GM21528 (cell line): ENCODE measurements around the gene AKAP7.

Experiments used
- ATAC-seq: cut with Tn5 transposase; IDR thresholded peaks from one replicate; pipeline ENCODE4 v1.9.1; 2021; ENCODE audit warnings: mild to moderate bottlenecking, moderate library complexity; ENCODE audit not compliant: unreplicated experiment, low FRiP score

The AKAP7 gene

DNA sequence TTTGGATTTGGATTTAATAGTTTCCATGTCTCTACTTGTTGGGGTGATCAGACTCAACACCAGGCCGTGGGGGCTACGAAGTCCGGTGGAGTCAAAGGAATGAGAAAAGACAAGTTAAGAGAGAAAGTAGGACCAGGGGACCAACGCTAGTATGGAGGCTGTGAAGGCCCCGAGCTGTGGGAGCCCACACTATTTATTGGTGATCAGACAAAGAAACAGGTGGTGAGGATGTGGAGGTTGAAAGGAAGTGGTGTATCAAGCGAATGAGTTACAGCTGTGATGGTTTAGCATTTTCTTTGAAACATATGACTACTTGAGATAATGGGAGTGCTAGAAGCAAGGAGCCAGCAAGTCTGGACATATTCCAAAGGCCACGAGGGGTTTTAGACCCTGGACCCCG lies 62.4 kb downstream of the AKAP7 start:
- no peak for ATAC-seq

DNA sequence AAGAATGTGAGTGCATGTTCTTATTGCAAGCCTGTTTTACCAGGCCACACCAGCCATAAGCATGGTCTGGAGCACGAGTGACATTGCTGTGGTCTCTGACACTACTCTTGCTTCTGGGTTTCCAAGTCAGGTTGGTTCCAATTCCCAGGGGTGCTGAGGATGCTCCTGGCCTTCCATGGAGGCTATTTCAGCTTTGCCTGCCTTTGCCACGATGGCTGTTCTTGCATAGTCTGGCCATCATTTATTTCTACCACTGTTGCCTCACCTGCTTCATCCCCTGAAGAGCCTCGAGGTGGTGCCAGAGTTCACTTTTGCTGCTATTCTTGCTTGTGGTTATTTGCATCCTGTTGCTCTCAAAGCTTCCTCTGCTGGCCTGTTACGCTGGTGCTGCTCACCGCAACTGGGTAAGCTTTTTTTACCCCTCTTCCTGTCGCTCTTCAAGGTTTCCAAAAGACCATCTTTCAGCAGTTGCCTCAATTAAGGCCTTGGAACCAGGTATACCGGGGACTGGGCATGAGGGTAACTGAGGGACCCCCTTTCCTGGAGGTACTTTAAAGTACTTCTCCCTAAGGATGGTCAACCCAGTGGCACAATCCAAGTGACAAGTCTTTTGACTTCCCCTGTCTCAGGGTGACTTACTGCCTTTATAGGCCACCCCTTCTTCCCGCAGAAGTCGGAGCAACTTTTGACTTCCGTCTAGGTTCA lies 64.5 kb downstream of the AKAP7 start:
- ATAC-seq: peak; percentile 100

DNA sequence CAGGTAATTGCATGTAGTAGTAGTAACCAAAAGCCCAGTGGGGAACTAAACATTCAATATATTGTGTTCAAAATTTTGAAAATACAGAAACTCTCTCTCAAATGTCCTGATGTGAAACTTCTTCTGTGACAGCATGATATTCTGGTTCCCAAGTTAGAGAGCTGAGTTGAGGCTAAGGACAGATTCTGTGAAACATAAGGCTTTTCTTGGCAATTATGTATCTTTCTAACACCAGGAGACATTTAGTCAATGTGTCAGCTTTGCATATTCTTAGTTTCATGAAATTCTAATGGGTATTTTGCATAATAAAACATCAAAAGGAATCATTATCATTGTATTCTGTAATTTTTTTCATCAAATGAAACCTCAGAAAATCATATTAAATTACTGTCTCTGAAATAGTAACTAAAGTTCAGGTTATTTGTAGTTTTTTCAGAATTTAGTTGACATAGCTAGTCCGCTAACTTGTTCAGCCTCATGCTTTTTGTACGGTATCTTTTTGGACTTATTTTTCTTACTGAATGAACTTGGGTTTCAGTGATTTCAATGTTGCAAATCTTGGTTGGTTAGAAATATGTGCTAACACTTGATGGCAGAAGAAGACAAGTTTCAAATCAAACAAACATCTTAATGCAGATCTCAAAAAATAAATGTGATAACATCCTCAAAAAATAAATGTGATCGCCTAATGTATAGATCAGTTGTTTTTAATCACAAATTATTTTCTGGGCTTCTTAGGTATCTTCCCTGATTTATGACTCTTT lies 70.4 kb downstream of the AKAP7 start:
- ATAC-seq: no peak

DNA sequence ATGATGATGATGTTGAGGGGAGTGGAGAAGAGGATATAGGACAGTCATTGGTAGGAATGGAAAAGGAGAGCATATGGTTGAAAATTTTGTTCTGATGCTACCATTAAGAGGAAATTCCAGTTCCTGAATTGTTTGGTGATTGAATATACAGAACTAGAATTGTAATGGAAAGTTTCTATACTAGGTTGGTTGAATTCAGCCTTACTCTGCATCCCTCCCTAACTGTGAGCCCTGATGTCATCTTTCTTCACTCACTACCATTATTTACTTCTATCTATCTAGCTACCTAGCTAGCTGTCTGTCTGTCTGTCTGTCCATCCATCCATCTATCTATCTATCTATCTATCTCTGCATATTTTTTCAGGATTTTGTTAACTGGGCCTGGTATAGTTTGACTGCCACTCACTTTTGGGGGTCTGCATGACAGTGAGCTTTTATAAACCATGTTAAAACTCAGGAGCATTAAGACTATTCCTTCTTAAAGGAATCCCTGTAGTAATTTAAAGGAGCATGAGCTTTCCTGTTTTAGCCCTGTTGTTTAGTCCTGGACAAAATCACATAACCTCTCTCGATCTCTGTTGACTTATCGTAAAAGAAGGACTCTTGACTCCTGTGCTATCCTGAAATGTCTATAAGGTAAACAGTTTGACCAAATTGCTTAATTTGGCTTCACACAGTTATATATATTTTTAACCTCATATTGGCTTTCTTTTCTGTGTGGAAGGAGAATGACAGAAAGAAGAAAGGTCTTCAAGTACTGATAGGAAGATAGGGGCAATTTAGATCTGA lies 71.4 kb downstream of the AKAP7 start:
- ATAC-seq: no peak

DNA sequence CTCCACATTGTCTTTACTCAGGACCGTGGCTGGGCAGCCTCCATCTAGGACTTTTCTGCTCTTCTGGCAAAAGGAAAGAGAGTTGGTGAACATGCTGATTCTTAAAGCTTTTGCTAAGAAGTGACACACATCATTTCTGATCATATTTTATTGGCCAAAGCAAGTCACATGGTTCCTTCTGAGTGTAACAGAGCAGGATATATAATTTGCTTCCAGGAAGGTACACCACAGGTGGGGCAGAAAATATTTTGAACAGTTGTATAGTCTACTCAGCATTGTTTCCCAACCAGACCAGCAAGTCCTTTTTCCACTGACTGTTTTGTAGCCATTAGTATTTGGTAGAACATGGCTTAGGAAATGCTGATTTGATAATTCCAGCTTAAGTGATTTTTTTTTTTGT lies 73.5 kb downstream of the AKAP7 start:
- no peak for ATAC-seq

DNA sequence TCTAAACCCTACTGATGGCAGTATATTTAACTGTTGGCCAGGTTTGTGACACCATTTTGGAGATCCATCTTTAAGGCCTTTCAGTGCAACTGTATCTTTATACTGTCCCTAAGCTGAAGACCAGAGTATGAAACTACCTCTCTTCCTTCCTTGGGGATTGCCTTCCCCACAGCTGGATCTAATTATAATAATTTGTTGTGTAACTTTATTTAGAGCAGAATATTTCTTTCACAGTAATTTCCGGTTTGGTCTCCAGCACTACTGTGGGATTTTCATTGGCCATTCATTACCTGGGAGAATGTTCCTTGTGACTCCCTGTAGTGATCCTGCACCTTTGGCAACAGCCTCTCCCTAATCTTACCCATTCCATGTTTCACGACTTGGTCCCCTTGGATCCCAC lies 75.2 kb downstream of the AKAP7 start:
- no peak for ATAC-seq

DNA sequence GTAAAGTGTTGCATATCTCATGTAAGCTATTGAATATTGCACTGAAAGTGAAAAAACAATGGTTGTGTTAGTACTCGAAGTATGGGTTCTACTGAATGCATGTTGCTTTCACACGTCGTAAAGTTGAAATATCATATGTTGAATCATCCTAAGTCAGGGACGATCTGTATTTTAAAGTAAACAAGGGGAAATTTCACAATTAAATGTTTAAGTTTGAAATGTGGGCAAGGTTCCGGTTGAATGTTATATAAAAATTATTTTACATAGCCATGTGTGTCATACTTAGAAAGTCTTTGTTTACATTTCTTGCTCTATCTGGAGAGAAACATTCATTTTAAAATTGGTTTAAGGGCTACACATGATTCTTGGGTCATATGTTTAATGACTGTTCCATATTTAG lies 76.8 kb downstream of the AKAP7 start:
- no peak for ATAC-seq

DNA sequence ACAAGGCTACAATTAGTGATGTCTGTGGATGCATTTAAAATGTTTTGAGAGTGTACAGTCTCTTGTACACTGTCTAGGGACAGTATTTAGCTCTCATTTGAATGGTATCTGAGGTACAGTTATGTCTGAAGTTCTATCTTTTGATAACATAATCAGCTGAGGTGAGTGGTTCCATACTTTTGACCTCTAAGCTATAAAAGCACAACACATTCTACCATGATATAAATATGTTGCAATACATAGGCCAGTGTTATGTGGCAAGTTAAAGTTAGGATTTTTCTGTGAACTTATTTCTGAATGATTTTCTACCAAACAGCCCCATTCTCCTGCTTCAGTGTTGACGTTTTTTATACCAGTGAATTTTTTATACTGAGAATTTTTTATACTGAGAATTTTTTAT lies 77.6 kb downstream of the AKAP7 start:
- ATAC-seq: no peak

DNA sequence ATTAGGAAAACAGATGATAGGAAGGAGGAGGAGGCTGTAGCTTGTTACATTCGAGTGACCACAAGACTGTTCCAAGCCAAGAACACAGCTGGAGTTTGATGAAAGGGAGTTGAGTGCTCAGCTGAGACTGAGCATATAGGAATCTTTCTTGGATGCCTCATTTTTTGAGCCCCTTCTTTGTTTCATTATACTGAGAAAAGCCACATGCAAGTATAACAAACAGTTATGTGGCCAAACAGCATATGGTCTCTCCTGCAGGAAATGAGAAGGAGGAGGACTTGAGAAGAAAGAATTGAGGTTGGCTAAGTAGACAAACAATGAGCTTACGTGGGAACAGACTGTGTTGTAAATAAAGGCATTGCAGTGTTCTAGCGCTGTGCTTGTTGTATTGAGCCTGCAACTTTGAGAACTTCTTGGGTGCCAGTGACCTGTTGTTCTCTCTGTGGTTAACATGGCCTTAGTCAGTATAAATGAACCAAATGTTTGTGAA lies 78.3 kb downstream of the AKAP7 start:
- no peak for ATAC-seq

DNA sequence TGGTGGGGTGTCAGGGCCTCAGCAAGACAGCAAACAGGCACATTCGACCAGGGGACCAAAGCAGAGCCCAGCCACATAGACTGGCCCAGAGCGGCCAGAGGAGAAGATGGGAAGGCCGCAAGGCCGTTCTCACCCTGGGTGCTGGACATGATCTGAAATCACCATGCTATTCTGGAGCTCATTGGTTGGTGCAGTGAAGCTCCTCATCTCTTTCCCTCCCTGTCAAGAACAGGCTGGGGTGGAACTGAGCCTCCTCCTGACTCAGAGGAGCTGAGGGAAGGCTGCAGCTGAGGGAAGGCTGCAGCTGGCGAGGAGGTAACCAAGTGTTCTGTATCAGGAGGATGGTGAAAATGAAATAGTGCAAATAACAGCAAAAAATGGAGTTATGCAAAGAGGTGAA lies 80.0 kb downstream of the AKAP7 start:
- no peak for ATAC-seq

DNA sequence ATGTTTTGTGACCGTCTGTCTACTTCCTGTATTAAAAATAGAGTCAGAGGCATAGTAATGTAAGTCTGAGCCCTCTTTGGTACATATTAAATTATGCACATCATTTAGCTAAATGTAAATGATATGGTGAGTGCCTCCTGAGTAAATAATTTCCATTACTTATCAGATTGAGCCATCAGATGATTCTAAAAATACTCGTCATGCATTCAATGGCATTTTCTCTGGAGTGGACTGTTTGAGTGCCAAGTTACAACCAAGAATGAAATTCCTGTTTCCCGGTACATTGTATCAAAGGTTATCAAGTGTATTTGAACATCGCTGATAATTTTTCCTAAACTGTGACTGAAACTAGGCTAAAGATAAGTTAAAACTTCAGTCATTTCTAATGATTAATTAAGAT lies 81.0 kb downstream of the AKAP7 start:
- no peak for ATAC-seq

DNA sequence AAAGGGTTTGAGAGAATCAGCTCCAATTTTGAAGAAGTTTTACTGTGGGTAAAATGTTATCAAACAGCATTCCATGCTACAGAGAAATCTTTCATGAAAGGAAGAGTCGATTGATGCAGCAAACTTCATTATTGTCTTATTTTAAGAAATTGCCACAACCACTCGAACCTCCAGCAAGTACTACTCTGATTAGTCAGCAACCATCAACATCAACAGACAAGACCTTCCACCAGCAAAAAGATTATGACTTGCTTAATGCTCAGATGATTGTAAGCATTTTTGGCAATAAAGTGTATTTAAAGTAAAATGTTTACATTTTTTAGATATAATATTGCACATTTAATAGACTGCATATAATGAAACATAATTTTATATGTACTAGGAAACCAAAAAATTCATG lies 87.5 kb downstream of the AKAP7 start:
- no peak for ATAC-seq

DNA sequence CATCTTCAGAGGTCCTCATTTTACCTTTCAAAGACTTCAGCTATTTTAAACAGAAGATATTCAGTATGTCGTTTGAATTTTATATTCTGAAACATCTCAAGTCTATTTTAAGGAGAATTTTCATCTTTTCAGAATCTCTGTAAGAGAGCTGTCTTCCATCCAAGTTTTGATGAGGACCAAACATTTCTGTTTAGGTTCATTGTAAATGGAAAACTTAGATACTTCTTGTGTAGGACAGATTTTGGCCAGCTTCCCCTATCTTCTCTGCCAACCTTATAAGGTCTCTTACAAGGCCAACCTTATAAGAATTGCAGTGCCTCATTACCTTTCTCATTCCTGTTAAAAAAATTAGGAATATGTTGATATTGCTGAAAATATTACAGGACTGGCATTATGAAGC lies 88.1 kb downstream of the AKAP7 start:
- no peak for ATAC-seq

DNA sequence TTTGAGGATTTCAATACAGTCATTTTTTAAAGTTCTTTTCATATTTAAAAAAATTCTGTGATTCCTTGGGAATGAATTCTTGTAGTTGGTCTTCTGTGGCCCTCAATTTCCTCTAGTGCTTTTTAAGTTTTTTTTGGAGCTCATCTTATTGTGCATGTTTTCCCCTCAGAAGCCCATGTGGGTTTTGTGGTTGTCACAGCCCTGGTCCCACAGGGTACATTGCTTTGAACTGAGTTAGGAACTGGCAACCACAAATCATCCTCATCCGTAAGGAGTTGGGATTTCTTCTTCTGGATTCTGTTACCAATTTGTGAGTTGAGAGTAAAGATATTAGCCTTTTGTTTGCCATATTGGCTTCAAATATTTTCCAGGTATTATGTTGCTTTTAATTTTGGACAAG lies 89.9 kb downstream of the AKAP7 start:
- ATAC-seq: no peak

DNA sequence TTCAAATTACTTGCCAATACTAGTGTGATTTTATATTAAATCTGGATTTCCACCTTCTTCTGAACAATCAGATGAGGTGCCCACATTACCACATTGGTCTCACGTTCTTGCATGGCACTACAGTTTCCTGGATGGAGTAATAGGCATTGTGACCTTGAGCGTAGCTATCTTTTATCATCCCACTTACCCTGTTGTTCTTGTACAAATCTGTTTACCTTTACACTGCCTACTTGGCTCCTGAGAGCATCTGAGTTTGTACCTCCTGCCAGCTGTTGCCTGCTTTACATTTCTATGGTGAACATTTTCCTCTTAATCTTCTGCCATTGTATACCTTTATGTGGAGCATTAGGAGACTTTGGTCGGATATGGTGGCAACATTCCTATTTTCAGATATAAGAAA lies 90.7 kb downstream of the AKAP7 start:
- no peak for ATAC-seq

DNA sequence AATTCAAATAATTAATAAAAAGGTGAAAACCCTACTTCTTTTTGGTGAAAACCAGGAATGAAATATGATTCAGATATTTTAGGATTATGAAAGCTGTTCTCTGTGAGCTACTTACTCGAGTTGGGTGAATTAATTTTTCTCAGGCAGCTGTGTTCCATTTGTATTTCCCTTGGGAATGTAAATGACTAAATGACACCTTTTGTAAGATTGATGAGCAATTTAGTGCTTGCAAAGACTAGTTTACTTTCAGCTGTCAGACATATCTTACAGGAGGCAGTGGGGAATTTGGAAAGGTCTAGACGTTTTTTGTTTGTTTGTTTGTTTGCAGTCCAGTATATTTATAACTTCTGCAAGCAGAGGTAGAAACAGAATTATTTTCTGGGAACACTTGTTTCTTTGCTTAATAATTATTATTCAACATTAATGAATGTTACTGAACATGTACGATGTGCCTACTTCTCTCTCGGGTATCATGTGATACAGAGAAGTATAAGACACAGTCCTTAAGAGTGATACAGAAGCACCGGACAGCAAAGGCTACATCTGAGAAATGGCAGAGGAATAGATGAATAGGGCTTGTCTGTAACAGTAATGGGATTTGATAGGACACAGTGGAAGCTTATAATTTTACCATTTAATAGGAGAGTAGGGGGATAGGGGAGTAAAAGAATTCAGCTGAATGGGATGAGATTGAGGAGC lies 91.3 kb downstream of the AKAP7 start:
- ATAC-seq: no peak

DNA sequence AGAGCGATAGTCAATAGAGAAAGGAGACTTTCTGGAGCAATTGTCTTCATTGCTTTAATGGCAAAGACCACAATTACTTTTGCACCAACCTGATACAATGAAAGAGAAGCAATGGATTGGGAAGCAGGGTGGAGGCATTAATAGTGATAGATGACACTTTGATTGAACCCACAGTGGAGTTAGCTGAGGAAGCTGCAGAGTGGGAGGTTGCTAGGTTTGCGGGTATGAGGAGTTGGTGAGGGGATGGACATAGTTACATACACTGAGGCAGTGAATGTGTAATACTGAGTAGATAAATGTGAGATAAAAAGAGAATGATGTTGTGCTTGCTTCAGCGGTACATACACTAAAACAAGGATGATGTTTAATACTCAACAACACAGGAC lies 91.9 kb downstream of the AKAP7 start:
- ATAC-seq: no peak

DNA sequence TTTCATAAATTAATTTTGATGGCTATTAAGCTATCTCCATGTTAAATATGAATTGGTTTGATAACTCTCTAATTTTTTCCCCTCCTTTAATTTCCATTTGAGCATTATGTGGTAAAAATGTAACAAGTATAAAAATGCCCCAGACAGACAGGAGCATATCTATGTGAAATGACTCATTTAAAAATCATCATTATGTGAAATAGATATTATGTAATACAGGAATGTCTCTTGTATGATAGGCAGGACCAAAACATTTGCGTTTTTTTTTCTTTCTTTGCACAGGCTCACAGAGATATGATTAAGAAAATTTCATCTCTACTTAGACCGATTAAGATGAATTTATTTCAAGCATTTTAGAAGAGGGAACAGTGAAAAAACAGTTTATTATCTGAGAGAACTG lies 95.8 kb downstream of the AKAP7 start:
- no peak for ATAC-seq

DNA sequence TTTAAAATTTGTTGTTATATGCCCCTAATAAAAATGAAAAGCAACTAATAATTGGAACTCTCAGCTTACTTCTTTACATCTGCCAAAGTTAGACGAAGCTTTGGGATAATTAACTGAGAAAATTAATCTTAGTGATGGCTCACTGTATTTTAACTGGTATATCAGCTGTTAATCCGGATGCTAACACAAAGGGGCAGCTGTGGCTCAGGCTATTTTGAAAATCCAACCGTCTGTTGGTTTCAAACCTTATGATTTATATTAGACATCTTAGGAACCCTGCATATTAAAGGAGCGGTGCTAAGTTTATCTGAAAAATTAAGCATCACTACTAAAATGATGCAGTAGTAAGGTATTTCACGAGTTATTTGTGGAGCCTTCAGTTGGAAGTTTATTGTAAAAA lies 96.6 kb downstream of the AKAP7 start:
- no peak for ATAC-seq

DNA sequence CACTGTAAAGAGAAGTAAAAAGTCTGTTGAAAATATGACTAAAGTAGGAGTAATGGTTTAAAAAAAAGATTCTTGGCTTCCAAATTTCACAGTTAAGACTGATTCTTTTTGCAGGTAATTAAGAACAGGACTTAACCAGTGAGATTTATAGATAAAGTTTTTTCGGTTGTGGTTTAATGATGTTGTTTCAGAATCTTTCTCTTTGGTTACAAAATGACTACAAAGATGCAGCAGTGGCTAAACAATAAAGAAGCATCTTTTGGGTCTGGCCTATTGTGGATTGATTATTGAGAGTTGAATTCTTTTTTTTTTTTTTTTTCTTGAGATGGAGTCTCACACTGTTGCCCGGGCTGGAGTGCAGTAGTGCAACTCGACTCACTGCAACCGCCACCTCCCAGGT lies 109.7 kb downstream of the AKAP7 start:
- ATAC-seq: no peak

DNA sequence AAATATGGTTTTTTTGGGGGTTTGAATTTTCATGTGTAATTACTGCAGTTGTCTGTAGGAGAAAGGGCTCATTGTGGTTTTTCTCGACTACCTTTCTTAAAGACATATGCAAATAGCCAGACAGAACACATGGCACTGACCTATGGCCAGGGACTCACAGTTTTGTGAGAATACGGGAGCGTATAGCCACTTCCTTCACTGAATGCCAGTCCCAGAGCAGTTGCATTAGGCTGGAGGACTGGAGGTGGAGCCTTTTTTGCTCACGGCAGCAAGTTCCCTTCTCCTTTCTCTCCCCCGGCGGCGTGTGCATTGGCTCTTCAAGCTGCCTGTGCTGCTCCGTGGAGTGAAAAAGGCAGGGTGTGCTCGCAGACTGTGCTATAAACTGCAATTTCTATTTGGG lies 114.9 kb downstream of the AKAP7 start:
- ATAC-seq: peak; percentile 73
